Measurements from ENCODE around the gene PRKCH.

GRCh38 chr14:61298824-61299223, 22.6 kb upstream of the PRKCH start:
- TF ChIP-seq POLR2A (IDR thresholded peaks at IDR 0.05; ENCODE audit: low read length) (no peak), GATA1 (IDR thresholded peaks at IDR 0.05; ENCODE audit: low read depth, low read length) (no peak)
